Measurements from ENCODE around the gene GALC. TPM values are rescaled to one million over a fixed set of nuclear protein-coding genes. Genes with fewer than 3 reads are reported as not detected.

The GALC gene
- total RNA-seq, 2 donors from 2014 or later, result 40.1 to 40.3 TPM

- Mint-ChIP-seq H3K27ac (peak overlapping the region; percentile 88), H3K27me3 (ENCODE audit: low read depth) (no peaks in the 10 kb centered on the region), H3K4me3 (peak overlapping the region; percentile 22 to 54), H3K9me3 (peaks cover 0 to 2% of the 10 kb centered on the region in 2 donors), H3K4me1 (ENCODE audit: low read depth) (peaks cover 62% of the 10 kb centered on the region), H3K36me3 (ENCODE audit: insufficient read depth in 2 of 2) (peaks cover 4 to 6% of the 10 kb centered on the region in 2 donors)
- ATAC-seq (replicated peaks in 1 of 2), result peak; percentile 32 to 34
- no peak for DNase-seq
Measured at GRCh38 chr14:88023658-88024187, 30.7 kb upstream of the GALC start.

- DNase-seq (no peak), ATAC-seq (replicated peaks in 1 of 2) (peak in 1 of 2 donors; percentile 52)
- Mint-ChIP-seq H3K4me3 (peak overlapping the region in 1 of 2 donors; percentile 22), H3K4me1 (ENCODE audit: low read depth) (peaks cover 48% of the 10 kb centered on the region), H3K9me3 (peaks cover 0 to 2% of the 10 kb centered on the region in 2 donors), H3K27me3 (ENCODE audit: low read depth) (no peaks in the 10 kb centered on the region), H3K36me3 (ENCODE audit: insufficient read depth in 2 of 2) (peaks cover 11 to 19% of the 10 kb centered on the region in 2 donors), H3K27ac (peak overlapping the region; percentile 61)
Measured at GRCh38 chr14:88017535-88017934, 24.6 kb upstream of the GALC start.

- Mint-ChIP-seq H3K4me3 (peak overlapping the region in 1 of 2 donors; percentile 40), H3K36me3 (ENCODE audit: insufficient read depth in 2 of 2) (peaks cover 11 to 25% of the 10 kb centered on the region in 2 donors), H3K9me3 (peaks cover 0 to 2% of the 10 kb centered on the region in 2 donors)
Measured at GRCh38 chr14:88016768-88017167, 23.8 kb upstream of the GALC start.

GRCh38 chr14:88013750-88014349, 20.9 kb upstream of the GALC start:
- peaks cover 74% of the 10 kb centered on the region for H3K4me1 Mint-ChIP-seq (ENCODE audit: low read depth)
- H3K4me3 Mint-ChIP-seq, result peak overlapping the region; percentile 34 to 50
- H3K27ac Mint-ChIP-seq, result peak overlapping the region; percentile 71
- DNase-seq (peak; percentile 18 to 31), ATAC-seq (replicated peaks in 1 of 2) (peak in 1 of 2 donors; percentile 39)
- H3K9me3 Mint-ChIP-seq, result no peaks in the 10 kb centered on the region
- peaks cover 17 to 45% of the 10 kb centered on the region in 2 donors for H3K36me3 Mint-ChIP-seq (ENCODE audit: insufficient read depth in 2 of 2)
- H3K27me3 Mint-ChIP-seq (ENCODE audit: low read depth), result no peaks in the 10 kb centered on the region

More at GRCh38 chr14:88016768-88017167, 23.8 kb upstream of the GALC start:
- no peaks in the 10 kb centered on the region for H3K27me3 Mint-ChIP-seq (ENCODE audit: low read depth)
- peaks cover 56% of the 10 kb centered on the region for H3K4me1 Mint-ChIP-seq (ENCODE audit: low read depth)
- DNase-seq (no peak), ATAC-seq (replicated peaks in 1 of 2) (no peak)
- H3K27ac Mint-ChIP-seq, result peak overlapping the region; percentile 61

GRCh38 chr14:88012495-88012894, 19.5 kb upstream of the GALC start:
- DNase-seq (no peak), ATAC-seq (replicated peaks in 1 of 2) (no peak)
- Mint-ChIP-seq H3K27me3 (ENCODE audit: low read depth) (no peaks in the 10 kb centered on the region), H3K4me1 (ENCODE audit: low read depth) (peaks cover 78% of the 10 kb centered on the region), H3K4me3 (peak overlapping the region; percentile 31 to 50), H3K36me3 (ENCODE audit: insufficient read depth in 2 of 2) (peaks cover 19 to 53% of the 10 kb centered on the region in 2 donors), H3K27ac (peak overlapping the region; percentile 71), H3K9me3 (no peaks in the 10 kb centered on the region)

- ATAC-seq (replicated peaks in 1 of 2), result no peak
- peaks cover 67% of the 10 kb centered on the region for H3K4me1 Mint-ChIP-seq (ENCODE audit: low read depth)
- H3K27ac Mint-ChIP-seq, result peak overlapping the region; percentile 94
- peaks cover 25 to 53% of the 10 kb centered on the region in 2 donors for H3K36me3 Mint-ChIP-seq (ENCODE audit: insufficient read depth in 2 of 2)
- no peak for DNase-seq
- peak overlapping the region; percentile 53 to 63 for H3K4me3 Mint-ChIP-seq
- no peaks in the 10 kb centered on the region for H3K27me3 Mint-ChIP-seq (ENCODE audit: low read depth)
- H3K9me3 Mint-ChIP-seq, result no peaks in the 10 kb centered on the region
Measured at GRCh38 chr14:88010331-88010730, 17.3 kb upstream of the GALC start.

GRCh38 chr14:88009486-88009885, 16.5 kb upstream of the GALC start:
- Mint-ChIP-seq H3K4me1 (ENCODE audit: low read depth) (peaks cover 69% of the 10 kb centered on the region), H3K9me3 (no peaks in the 10 kb centered on the region), H3K27me3 (ENCODE audit: low read depth) (no peaks in the 10 kb centered on the region), H3K27ac (peak overlapping the region; percentile 97), H3K4me3 (peak overlapping the region; percentile 85 to 98), H3K36me3 (ENCODE audit: insufficient read depth in 2 of 2) (peaks cover 28 to 53% of the 10 kb centered on the region in 2 donors)
- ATAC-seq (replicated peaks in 1 of 2), result no peak
- no peak for DNase-seq

- Mint-ChIP-seq H3K4me3 (peak overlapping the region; percentile 85 to 98), H3K9me3 (no peaks in the 10 kb centered on the region), H3K4me1 (ENCODE audit: low read depth) (peaks cover 73% of the 10 kb centered on the region), H3K27ac (peak overlapping the region; percentile 92), H3K36me3 (ENCODE audit: insufficient read depth in 2 of 2) (peaks cover 25 to 48% of the 10 kb centered on the region in 2 donors), H3K27me3 (ENCODE audit: low read depth) (no peaks in the 10 kb centered on the region)
- ATAC-seq (replicated peaks in 1 of 2) (no peak), DNase-seq (no peak)
Measured at GRCh38 chr14:88008039-88008742, 15.2 kb upstream of the GALC start.

GRCh38 chr14:88007608-88008007, 14.6 kb upstream of the GALC start:
- H3K36me3 Mint-ChIP-seq (ENCODE audit: insufficient read depth in 2 of 2), result peaks cover 25 to 47% of the 10 kb centered on the region in 2 donors
- peaks cover 75% of the 10 kb centered on the region for H3K4me1 Mint-ChIP-seq (ENCODE audit: low read depth)

GRCh38 chr14:88005978-88006851, 13.2 kb upstream of the GALC start:
- ATAC-seq (replicated peaks in 1 of 2) (peak; percentile 95 to 96), DNase-seq (peak; percentile 70 to 80)
- peaks cover 27 to 36% of the 10 kb centered on the region in 2 donors for H3K36me3 Mint-ChIP-seq (ENCODE audit: insufficient read depth in 2 of 2)
- peaks cover 71% of the 10 kb centered on the region for H3K4me1 Mint-ChIP-seq (ENCODE audit: low read depth)
- peak overlapping the region; percentile 85 to 98 for H3K4me3 Mint-ChIP-seq
- H3K27me3 Mint-ChIP-seq (ENCODE audit: low read depth), result no peaks in the 10 kb centered on the region
- H3K27ac Mint-ChIP-seq, result peak overlapping the region; percentile 99
- peaks cover 0 to 1% of the 10 kb centered on the region in 2 donors for H3K9me3 Mint-ChIP-seq

More at GRCh38 chr14:88007608-88008007, 14.6 kb upstream of the GALC start:
- H3K27me3 Mint-ChIP-seq (ENCODE audit: low read depth), result no peaks in the 10 kb centered on the region
- H3K4me3 Mint-ChIP-seq, result peak overlapping the region; percentile 85 to 98
- H3K9me3 Mint-ChIP-seq, result no peaks in the 10 kb centered on the region
- DNase-seq (no peak), ATAC-seq (replicated peaks in 1 of 2) (no peak)
- H3K27ac Mint-ChIP-seq, result peak overlapping the region; percentile 94

GRCh38 chr14:88005050-88005481, 12.1 kb upstream of the GALC start, which contains the start of gene GPR65:
Gene GPR65 (plus strand): TSS chr14:88005135. CDS start chr14:88010848, 5,713 bp downstream.
- H3K27me3 Mint-ChIP-seq (ENCODE audit: low read depth), result no peaks in the 10 kb centered on the region
- H3K4me1 Mint-ChIP-seq (ENCODE audit: low read depth), result peaks cover 71% of the 10 kb centered on the region
- H3K36me3 Mint-ChIP-seq (ENCODE audit: insufficient read depth in 2 of 2), result peaks cover 22 to 30% of the 10 kb centered on the region in 2 donors
- peak; percentile 42 to 52 for ATAC-seq (replicated peaks in 1 of 2)
- peak within 1 kb of the TSS; percentile 85 to 98 for H3K4me3 Mint-ChIP-seq
- peak within 1 kb of the TSS; percentile 99 for H3K27ac Mint-ChIP-seq
- H3K9me3 Mint-ChIP-seq, result peaks cover 0 to 5% of the 10 kb centered on the region in 2 donors
- DNase-seq, result peak; percentile 35 to 41

GRCh38 chr14:88004506-88005036, 11.6 kb upstream of the GALC start:
- no peak for ATAC-seq (replicated peaks in 1 of 2)
- Mint-ChIP-seq H3K4me3 (peak overlapping the region; percentile 74 to 85), H3K9me3 (peaks cover 0 to 5% of the 10 kb centered on the region in 2 donors), H3K36me3 (ENCODE audit: insufficient read depth in 2 of 2) (peaks cover 22 to 28% of the 10 kb centered on the region in 2 donors), H3K27ac (peak overlapping the region; percentile 67), H3K27me3 (ENCODE audit: low read depth) (no peaks in the 10 kb centered on the region), H3K4me1 (ENCODE audit: low read depth) (peaks cover 72% of the 10 kb centered on the region)
- DNase-seq, result no peak

Data from activated T-cell treated with anti-CD3 and anti-CD28 coated beads, Interleukin-2, amount 50 U/mL, for 72 hours (primary cell).